ENCODE measurements around the gene DDO.

Gene DDO

GRCh38 chr6:110419028-110419739, 3.8 kb upstream of the DDO start:
- no peak for DNase-seq (ENCODE audit: low spot score)

- DNase-seq (ENCODE audit: low spot score): no peak
These were observed 3.2 kb upstream of the DDO start for GRCh38 chr6:110418594-110418993.

GRCh38 chr6:110414669-110415068, 706 bp downstream of the DDO start:
- DNase-seq (ENCODE audit: low spot score): no peak

- DNase-seq (ENCODE audit: low spot score): no peak
These were observed 3.0 kb downstream of the DDO start for GRCh38 chr6:110412360-110412759.

GRCh38 chr6:110410511-110410910, 4.9 kb downstream of the DDO start:
- no peak for DNase-seq (ENCODE audit: low spot score)

GRCh38 chr6:110409794-110410193, 5.6 kb downstream of the DDO start:
- DNase-seq (ENCODE audit: low spot score): no peak

- DNase-seq (ENCODE audit: low spot score): no peak
These were observed 6.5 kb downstream of the DDO start for GRCh38 chr6:110408901-110409300.

GRCh38 chr6:110404607-110405006, 10.8 kb downstream of the DDO start:
- peak; percentile 37 for DNase-seq (ENCODE audit: low spot score)

GRCh38 chr6:110401585-110402176, 13.7 kb downstream of the DDO start:
- DNase-seq (ENCODE audit: low spot score): no peak

- DNase-seq (ENCODE audit: low spot score): no peak
These were observed 15.2 kb downstream of the DDO start for GRCh38 chr6:110400208-110400607.

- peak; percentile 68 for DNase-seq (ENCODE audit: low spot score)
These were observed 15.9 kb downstream of the DDO start for GRCh38 chr6:110399219-110400071.

- DNase-seq (ENCODE audit: low spot score): peak; percentile 55
These were observed 16.6 kb downstream of the DDO start for GRCh38 chr6:110398778-110399177.

GRCh38 chr6:110395221-110395620, 20.2 kb downstream of the DDO start:
- DNase-seq (ENCODE audit: low spot score): no peak

GRCh38 chr6:110394409-110394808, 21.0 kb downstream of the DDO start:
- DNase-seq (ENCODE audit: low spot score): no peak

GRCh38 chr6:110392727-110393126, 22.6 kb downstream of the DDO start:
- no peak for DNase-seq (ENCODE audit: low spot score)

- no peak for DNase-seq (ENCODE audit: low spot score)
These were observed 25.0 kb downstream of the DDO start for GRCh38 chr6:110390404-110390803.

GRCh38 chr6:110389689-110390382, 25.5 kb downstream of the DDO start:
- no peak for DNase-seq (ENCODE audit: low spot score)

- no peak for DNase-seq (ENCODE audit: low spot score)
These were observed 27.4 kb downstream of the DDO start for GRCh38 chr6:110387986-110388385.

- no peak for DNase-seq (ENCODE audit: low spot score)
These were observed 29.9 kb downstream of the DDO start for GRCh38 chr6:110385458-110385863.

- DNase-seq (ENCODE audit: low spot score): no peak
These were observed 36.8 kb downstream of the DDO start for GRCh38 chr6:110378552-110378951.

GRCh38 chr6:110369066-110369465, 46.3 kb downstream of the DDO start:
- DNase-seq (ENCODE audit: low spot score): no peak

- DNase-seq (ENCODE audit: low spot score): no peak
These were observed 47.1 kb downstream of the DDO start for GRCh38 chr6:110368284-110368683.

All from GM03348 (cell line).